Stimulated activated effector memory CD8-positive, alpha-beta T cell treated with anti-CD3 and anti-CD28 coated beads, Interleukin-12 subunit alpha, Interleukin-12 subunit beta, amount 100 ng/mL, for 72 hours (primary cell): ENCODE data around the gene RHOF.
A peak's percentile ranks its signal among the peaks of the same experiment; 100 is the strongest.

Source experiments
- ATAC-seq: fragments of 150-1000 bp; cut with Tn5 transposase; 2 replicates; pipeline ENCODE4 v1.10.0; 2021
- DNase-seq, 2 donors: peaks; one replicate each; pipeline ENCODE4 v3.0.0; 2021 to 2022; ENCODE audit warnings: low spot score in 2 of 2
- H3K27ac Mint-ChIP-seq: one replicate; pipeline ENCODE4 v1.8.0; 2022; ENCODE audit warnings: mild to moderate bottlenecking, mixed read lengths
- H3K36me3 Mint-ChIP-seq: one replicate; pipeline ENCODE4 v1.8.0; 2022; ENCODE audit warnings: mild to moderate bottlenecking, mixed read lengths
- H3K4me1 Mint-ChIP-seq: one replicate; pipeline ENCODE4 v1.8.0; 2022; ENCODE audit warnings: mixed read lengths
- H3K4me3 Mint-ChIP-seq: one replicate; pipeline ENCODE4 v1.8.0; 2022; ENCODE audit warnings: mild to moderate bottlenecking, mixed read lengths
- H3K9me3 Mint-ChIP-seq: one replicate; pipeline ENCODE4 v1.8.0; 2022; ENCODE audit warnings: mixed read lengths

The RHOF gene

GRCh38 chr12:121802485-121802842, 9.0 kb upstream of the RHOF start:
- H3K4me3 Mint-ChIP-seq, result peak overlapping the region; percentile 97
- DNase-seq (no peak), ATAC-seq (no peak)
- H3K4me1 Mint-ChIP-seq, result peaks cover 51% of the 10 kb centered on the region
- H3K27ac Mint-ChIP-seq, result peak overlapping the region; percentile 100
- no peaks in the 10 kb centered on the region for H3K9me3 Mint-ChIP-seq
- peaks cover 74% of the 10 kb centered on the region for H3K36me3 Mint-ChIP-seq

DNA sequence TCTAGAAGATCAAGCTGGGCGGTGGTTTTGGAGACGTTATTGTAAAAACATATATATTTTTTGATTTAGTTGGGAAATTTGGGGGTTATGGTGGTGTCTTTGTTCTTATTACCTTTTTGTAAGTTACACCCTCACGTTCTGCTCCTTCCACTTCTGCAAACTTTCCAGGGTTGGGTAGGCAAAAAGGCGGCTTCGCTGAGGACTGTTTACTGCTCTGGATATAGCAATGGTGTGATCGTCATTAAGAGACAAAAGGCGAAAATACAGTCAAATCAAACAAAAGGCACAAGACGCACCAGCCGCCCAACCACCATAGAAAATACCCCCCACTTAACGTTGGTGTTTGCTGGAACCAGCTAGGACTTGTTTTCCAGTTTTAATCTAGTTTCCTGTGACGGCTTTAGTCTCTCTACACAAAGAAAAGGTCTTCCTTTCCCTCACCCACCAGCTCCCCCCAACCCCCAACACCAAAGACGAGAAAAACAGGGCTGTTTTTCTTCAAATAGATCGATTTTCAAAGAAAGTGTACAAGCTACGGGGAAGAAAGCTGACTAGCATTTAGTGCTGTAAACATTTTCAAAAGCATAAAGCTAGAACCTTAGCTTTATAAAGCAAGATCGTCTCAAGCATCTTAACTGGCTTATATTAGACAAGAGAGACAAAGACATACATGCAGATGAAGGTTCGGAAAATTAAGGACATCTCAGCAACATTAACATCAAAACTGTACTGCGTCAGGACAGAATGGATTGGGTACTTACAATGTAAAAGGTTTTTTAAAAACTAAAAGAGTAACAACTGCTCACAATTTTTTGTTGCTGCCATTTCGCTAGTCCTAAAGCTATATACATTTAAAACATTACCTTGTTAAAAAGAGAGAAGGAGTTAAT, 8.4 kb upstream of the RHOF start:
- H3K4me3 Mint-ChIP-seq, result peak overlapping the region; percentile 97
- peaks cover 48% of the 10 kb centered on the region for H3K4me1 Mint-ChIP-seq
- no peak for DNase-seq
- H3K36me3 Mint-ChIP-seq, result peaks cover 74% of the 10 kb centered on the region
- H3K27ac Mint-ChIP-seq, result peak overlapping the region; percentile 100
- ATAC-seq, result no peak
- H3K9me3 Mint-ChIP-seq, result no peaks in the 10 kb centered on the region

DNA sequence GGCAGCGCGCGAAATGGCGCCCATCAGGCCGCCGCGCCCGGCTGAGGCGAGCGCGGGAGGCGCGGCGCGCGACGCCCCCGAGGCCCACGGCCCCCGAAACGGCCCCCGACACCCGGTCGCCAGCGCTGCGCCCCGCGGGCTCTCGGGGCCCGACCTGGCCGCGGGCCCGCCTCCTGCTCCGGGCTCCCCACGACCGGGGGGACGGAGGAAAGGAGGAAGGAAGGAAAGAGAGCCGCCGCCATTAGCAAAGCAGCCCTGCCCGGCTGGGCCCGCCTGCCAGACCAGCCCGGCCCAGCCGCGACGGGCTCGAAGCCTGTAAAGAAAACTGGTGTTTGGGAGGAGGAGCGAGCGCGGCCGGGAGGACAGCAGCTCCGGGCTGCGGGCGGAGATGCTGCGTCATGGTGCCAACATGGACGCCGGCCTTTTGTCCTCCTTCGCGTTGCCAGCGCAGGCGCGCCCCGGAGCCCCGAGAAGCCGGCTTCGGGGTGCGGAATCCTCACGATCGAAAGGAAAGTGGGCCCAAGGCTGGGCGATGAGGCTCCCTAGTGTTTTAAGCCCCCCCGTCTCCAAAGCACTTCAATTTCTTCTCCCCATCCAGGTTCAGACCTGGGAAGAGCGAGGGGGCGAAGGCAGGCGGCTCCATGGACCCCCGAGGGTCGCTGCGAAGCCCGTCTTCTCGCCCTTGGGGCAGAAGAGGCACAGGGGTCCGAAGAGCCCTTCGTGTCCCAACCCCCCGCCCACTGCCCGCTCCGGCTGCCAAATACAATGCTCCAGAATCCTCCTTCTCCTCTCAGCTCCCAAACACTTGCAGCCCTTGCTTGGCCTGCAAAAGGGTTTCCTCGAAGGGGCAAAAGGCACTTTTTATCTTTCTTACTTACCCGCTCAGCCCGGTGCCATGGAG, 7.5 kb upstream of the RHOF start:
- Mint-ChIP-seq H3K4me1 (peaks cover 39% of the 10 kb centered on the region), H3K4me3 (peak overlapping the region; percentile 97), H3K9me3 (no peaks in the 10 kb centered on the region), H3K27ac (peak overlapping the region; percentile 100), H3K36me3 (peaks cover 74% of the 10 kb centered on the region)
- ATAC-seq (peak; percentile 31), DNase-seq (peak; percentile 50 to 85)

DNA sequence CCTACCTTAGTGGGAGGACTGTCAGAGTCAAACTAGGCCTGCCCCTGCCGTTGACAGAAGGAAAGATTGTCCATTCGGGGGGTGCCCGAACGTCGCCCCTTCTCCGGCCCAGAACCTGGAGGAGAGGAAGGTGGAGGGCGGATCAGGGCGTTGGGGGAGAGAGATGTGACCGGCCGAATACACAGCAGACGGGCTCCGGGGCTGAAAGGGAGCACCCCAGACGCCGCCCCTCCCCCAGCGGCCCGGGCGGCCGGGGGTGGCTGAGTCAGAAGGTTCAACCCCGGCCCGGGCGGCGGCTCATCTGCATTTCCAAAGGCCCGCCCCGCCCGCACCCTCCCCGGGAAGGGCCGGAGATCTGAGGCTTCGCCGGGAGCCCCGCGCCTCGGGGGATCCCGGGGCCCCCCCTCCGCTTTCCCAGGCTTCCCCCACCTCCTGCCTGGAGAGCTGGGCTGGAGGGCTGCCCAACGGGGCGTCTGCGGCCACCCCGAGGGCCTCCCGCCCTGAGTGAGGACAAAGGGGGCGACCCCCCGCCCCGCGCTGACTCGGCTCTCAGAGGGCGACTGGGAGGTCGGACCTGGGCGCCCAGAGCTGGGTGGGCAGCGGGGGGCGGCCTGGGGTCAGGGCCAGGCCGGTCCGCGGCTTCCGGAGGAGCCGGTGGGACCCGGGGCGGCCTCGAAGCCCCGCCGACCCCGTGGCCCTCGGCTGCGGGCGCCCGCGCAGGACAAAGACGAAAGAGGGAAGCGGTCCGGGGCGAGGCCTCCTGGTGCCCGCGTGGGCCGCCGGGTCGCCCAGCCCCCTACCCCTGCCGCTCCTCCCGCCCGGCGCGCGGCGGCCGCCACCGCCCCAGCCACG, 6.6 kb upstream of the RHOF start:
- Mint-ChIP-seq H3K4me1 (peaks cover 39% of the 10 kb centered on the region), H3K9me3 (no peaks in the 10 kb centered on the region), H3K4me3 (peak overlapping the region; percentile 97), H3K36me3 (peaks cover 75% of the 10 kb centered on the region), H3K27ac (peak overlapping the region; percentile 100)
- DNase-seq (peak; percentile 77 to 88), ATAC-seq (peak; percentile 64)

- DNase-seq, result peak; percentile 34 to 77
- H3K4me3 Mint-ChIP-seq, result peak overlapping the region; percentile 97
- peaks cover 83% of the 10 kb centered on the region for H3K36me3 Mint-ChIP-seq
- H3K4me1 Mint-ChIP-seq, result peaks cover 47% of the 10 kb centered on the region
- H3K27ac Mint-ChIP-seq, result peak overlapping the region; percentile 87
- no peaks in the 10 kb centered on the region for H3K9me3 Mint-ChIP-seq
- peak; percentile 33 for ATAC-seq
Measured at GRCh38 chr12:121799156-121799841, 5.8 kb upstream of the RHOF start.

DNA sequence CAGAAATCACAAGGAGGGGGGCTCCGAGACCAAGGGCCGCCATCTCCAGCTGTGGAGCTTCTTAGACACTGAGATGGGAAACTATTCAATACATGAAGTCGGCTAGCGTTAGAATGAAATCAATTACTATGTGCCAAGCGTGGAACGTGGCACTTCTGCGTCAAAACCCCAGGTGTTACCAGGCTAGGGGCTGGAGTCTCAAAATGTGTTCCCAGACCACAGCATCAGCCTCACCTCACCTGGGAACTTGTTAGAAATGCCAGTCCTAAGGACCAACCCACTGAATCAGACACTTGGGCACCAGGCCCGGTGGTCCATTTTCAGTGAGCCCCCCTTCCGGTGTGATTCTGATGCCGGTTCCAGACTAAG, 5.3 kb upstream of the RHOF start:
- Mint-ChIP-seq H3K4me1 (peaks cover 50% of the 10 kb centered on the region), H3K4me3 (peak overlapping the region; percentile 97), H3K9me3 (no peaks in the 10 kb centered on the region), H3K36me3 (peaks cover 87% of the 10 kb centered on the region), H3K27ac (peak overlapping the region; percentile 87)
- ATAC-seq (no peak), DNase-seq (no peak)

GRCh38 chr12:121797937-121798786, 4.7 kb upstream of the RHOF start:
- no peak for ATAC-seq

DNA sequence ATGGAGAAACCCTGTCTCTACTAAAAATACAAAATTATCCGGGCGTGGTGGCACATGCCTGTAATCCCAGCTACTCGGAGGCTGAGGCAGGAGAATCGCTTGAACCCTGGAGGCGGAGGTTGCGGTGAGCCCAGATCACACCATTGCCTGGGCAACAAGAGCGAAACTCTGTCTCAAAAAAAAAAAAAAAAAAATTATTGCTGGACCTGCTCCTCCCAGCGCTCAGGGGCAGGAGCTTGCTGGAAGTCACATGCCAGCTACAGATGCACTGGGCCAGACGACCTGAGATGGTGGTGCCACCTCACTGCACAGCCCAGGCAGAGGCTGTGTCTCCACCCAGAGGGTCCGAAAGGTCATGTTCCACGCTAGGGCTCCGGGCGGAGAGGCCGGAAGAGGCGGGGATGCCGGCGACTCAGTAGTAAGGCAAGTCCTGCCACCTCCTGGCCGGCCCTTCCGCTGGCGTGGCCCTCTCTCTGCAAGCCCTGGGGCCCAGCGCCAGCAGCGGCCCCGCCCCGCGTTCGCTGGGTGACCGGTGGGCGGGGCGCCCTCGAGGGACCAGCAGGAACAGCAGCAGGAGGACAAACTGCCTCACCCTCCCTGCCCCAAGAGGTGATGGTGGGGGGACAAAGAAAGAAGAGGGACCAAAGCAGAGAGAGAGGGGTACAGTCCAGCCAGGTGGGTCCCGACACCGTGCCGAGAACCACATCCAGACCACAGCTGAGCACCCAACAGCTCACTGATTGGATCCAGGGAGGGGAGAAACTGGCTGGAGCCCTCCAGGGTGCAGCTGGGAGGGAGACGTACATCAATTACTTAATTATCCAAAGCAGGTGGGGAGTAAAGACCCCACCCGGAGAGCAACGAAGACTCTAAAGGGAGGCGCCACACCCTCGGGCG, 3.6 kb upstream of the RHOF start:
- DNase-seq, result no peak
- no peak for ATAC-seq
- Mint-ChIP-seq H3K36me3 (peaks cover 80% of the 10 kb centered on the region), H3K27ac (peak overlapping the region; percentile 87), H3K4me1 (peaks cover 48% of the 10 kb centered on the region), H3K9me3 (no peaks in the 10 kb centered on the region), H3K4me3 (peak overlapping the region; percentile 97)

More at GRCh38 chr12:121797937-121798786, 4.7 kb upstream of the RHOF start:
- Mint-ChIP-seq H3K36me3 (peaks cover 84% of the 10 kb centered on the region), H3K27ac (peak overlapping the region; percentile 87), H3K9me3 (no peaks in the 10 kb centered on the region), H3K4me3 (peak overlapping the region; percentile 97), H3K4me1 (peaks cover 50% of the 10 kb centered on the region)
- DNase-seq, result no peak

GRCh38 chr12:121795034-121795968, 1.8 kb upstream of the RHOF start:
- peak overlapping the region; percentile 91 for H3K4me3 Mint-ChIP-seq
- peak; percentile 83 to 93 for DNase-seq
- peaks cover 83% of the 10 kb centered on the region for H3K36me3 Mint-ChIP-seq
- peaks cover 59% of the 10 kb centered on the region for H3K4me1 Mint-ChIP-seq
- ATAC-seq, result peak; percentile 22
- peak overlapping the region; percentile 79 for H3K27ac Mint-ChIP-seq
- H3K9me3 Mint-ChIP-seq, result no peaks in the 10 kb centered on the region

- H3K4me1 Mint-ChIP-seq, result peaks cover 67% of the 10 kb centered on the region
- H3K27ac Mint-ChIP-seq, result peak overlapping the region; percentile 79
- ATAC-seq (peak; percentile 19), DNase-seq (no peak)
- no peaks in the 10 kb centered on the region for H3K9me3 Mint-ChIP-seq
- H3K4me3 Mint-ChIP-seq, result peak overlapping the region; percentile 91
- H3K36me3 Mint-ChIP-seq, result peaks cover 86% of the 10 kb centered on the region
Measured at GRCh38 chr12:121794534-121795033, 1.1 kb upstream of the RHOF start.

GRCh38 chr12:121793838-121794533, 498 bp upstream of the RHOF start:
- peak; percentile 77 for ATAC-seq
- Mint-ChIP-seq H3K4me1 (peaks cover 69% of the 10 kb centered on the region), H3K36me3 (peaks cover 86% of the 10 kb centered on the region), H3K4me3 (peak overlapping the region; percentile 91), H3K9me3 (no peaks in the 10 kb centered on the region), H3K27ac (peak overlapping the region; percentile 79)
- DNase-seq, result peak; percentile 98 to 99
